GM21447 (cell line): Measurements from ENCODE around the gene TMEM223.
"Not testable (repeated sequence)": the region's sequence is repeated elsewhere in the genome, so short reads cannot be mapped to it uniquely, and the experiment has no call there.

Experiments
- ATAC-seq: cut with Tn5 transposase; IDR thresholded peaks from one replicate; pipeline ENCODE4 v1.9.1; 2021; ENCODE audit not compliant: unreplicated experiment

Gene TMEM223

GRCh38 chr11:62755086-62755615 is 36.7 kb downstream of the TMEM223 start:
- no peak for ATAC-seq

- ATAC-seq = peak; percentile 94
Observed at GRCh38 chr11:62753736-62754603, 37.8 kb downstream of the TMEM223 start, which contains the start of gene ZBTB3. Gene ZBTB3 (minus strand): TSS chr11:62754160. CDS start chr11:62753664, 496 bp downstream.

GRCh38 chr11:62752994-62753735 is 38.6 kb downstream of the TMEM223 start:
- no peak for ATAC-seq

- no peak for ATAC-seq
Observed at GRCh38 chr11:62752177-62752785, 39.5 kb downstream of the TMEM223 start.

GRCh38 chr11:62749931-62750330 is 41.9 kb downstream of the TMEM223 start:
- ATAC-seq = not testable (repeated sequence)

- no peak for ATAC-seq
Observed at GRCh38 chr11:62747475-62748160, 44.2 kb downstream of the TMEM223 start.
